Activated CD4-positive, alpha-beta T cell treated with anti-CD3 and anti-CD28 coated beads, Interleukin-2, amount 50 U/mL, for 48 hours (primary cell): ENCODE data around the gene SLC25A41.
"Not testable (repeated sequence)": the region's sequence is repeated elsewhere in the genome, so short reads cannot be mapped to it uniquely, and the experiment has no call there.

Experiments used
- DNase-seq, 2 experiments: peaks; one replicate each; pipeline ENCODE4 v3.0.0-alpha.2; 2020

SLC25A41 gene

DNA sequence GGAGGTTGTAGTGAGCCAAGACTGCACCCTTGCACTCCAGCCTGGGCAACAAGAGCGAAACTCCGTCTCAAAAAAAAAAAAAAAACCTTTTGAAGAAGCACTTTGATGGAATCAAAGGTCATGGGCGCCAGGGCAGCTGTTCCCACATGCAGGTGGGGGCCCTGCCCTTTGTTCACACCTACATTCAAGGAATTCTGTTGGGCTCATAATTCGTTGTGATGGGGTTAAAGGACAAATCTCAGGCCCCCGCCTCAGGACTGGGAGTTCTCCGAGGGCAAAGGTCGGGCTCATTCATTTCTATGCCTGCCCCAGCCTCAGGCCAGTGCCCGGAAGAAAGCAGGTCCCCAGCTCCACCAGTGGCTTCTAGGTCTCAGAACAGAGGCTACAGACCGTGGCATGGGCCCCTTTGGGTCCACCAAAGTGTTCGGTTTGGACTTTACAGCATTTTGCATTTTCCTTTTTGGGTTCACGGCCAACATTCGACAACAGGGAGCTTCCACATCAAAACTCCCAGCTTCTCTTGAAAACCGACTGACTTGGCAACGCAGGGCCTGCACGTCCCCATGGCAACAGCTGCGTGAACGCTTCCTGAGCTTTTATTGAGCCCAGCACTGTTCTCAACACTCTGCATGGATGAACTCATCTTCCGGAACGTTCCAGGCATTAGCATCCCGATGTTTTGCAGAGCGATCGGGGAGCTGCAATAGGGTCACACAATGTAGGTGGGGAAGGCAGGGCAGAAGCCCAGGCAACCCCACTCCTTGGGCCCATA is 30.5 kb downstream of the SLC25A41 start:
- no peak for DNase-seq

DNA sequence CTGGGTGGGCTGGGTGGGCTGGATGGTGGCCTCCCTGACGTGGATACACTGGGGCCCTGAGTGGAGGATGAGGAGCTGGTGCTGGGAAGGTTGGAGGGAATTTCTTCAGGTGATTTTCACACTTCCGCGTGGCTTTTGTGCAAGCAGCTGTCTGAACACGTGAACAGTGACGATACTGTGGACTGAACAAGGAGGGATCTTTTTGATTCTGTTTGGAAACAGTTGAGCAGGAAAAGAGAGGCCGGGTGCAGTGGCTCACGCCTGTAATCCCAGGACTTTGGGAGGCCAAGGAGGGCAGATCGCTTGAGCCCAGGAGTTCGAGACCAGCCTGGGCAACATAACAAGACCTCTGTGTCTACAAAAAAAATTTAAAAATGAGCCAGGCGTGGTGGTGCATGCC is 31.5 kb downstream of the SLC25A41 start:
- no peak for DNase-seq

DNA sequence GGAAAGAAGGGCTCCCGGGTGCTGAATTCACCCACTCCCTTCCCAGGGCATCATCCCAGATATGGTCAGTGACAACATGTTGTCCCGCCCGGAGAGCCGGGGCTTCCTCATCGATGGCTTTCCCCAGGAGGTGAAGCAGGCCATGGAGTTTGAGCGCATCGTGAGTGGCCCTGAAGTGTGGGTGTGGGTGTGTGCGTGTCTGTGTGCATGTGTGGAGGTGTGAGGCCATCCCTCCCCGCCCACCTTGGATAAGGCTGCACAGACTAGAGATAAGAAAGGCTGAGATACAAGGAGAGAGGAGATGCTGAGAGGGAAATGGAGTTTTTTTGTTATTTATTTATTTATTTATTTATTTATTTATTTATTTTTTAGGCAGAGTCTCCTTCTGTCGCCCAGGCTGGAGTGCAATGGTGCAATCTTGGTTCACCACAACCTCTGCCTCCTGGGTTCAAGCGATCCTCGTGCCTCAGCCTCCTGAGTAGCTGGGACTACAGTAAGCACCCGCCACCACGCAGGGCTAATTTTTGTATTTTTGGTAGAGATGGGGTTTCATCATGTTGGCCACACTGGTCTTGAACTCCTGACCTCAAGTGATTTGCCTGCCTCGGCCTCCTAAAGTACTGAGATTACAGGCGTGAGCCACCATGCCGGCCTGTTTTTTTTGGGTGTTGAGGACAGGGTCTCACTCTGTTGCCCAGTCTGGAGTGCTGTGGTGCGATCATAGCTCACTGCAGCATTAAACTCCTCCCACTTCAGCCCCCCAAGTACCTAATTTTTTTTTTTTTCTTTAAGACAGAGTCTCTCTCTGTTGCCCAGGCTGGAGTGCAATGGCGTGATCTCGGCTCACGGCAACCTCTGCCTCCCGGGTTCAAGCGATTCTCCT is 33.3 kb downstream of the SLC25A41 start:
- not testable (repeated sequence) for DNase-seq

GRCh38 chr19:6396305-6396704 is 37.3 kb downstream of the SLC25A41 start:
- no peak for DNase-seq

GRCh38 chr19:6394831-6395230 is 38.7 kb downstream of the SLC25A41 start:
- no peak for DNase-seq

DNA sequence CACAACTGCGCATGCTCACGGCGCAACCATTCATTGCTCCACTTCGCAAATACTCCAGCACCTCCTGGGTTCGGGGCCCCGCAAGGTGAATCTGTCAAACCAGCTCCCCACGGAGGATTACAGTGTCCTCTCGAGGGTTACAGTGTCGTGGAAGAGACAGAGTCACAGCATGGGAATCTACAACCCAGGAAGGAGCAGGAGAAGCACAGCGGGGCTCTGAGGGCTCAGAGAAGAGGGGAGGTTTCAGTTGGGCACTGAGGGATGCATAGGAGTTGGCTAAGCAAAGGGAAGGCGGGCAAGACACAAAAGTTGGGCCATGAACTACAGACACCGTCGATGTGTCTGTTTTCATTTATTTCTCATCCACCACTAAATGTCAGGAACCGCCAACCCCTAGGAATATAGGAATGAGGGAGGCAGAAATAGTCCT is 39.6 kb downstream of the SLC25A41 start:
- DNase-seq: peak; percentile 79 to 86

GRCh38 chr19:6393074-6393982 is 40.2 kb downstream of the SLC25A41 start, which contains the start of gene GTF2F1:
TSS of gene GTF2F1 (minus strand) at chr19:6393164. CDS start at chr19:6392995, 169 bp downstream.
- peak; percentile 94 to 95 for DNase-seq

- DNase-seq: no peak
Observed at GRCh38 chr19:6392221-6393073, 41.1 kb downstream of the SLC25A41 start.

- no peak for DNase-seq
Observed at GRCh38 chr19:6387372-6387771, 46.2 kb downstream of the SLC25A41 start.

- no peak for DNase-seq
Observed at GRCh38 chr19:6384381-6384780, 49.2 kb downstream of the SLC25A41 start.

DNA sequence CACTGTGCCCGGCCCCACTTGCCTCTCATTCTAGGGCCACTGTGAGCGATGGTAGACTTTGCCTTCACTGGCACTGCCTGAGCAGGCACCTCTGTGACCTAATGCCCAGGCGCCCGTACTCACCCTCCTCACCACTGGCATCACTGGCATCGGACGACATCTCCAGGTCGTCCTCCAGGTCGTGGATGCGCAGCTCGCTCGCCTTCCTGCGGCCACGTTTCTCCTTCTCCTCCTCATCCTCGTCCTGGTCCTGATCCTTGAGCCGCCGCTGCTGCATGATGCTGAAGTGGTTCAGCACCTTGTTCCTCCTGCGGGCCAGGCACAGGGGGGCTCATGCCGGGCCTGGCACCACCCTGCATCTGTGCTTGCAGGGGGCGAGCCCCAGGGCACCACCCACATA is 50.4 kb downstream of the SLC25A41 start:
- no peak for DNase-seq

- no peak for DNase-seq
Observed at GRCh38 chr19:6381030-6381750, 52.4 kb downstream of the SLC25A41 start.

- DNase-seq: no peak
Observed at GRCh38 chr19:6379744-6380143, 53.8 kb downstream of the SLC25A41 start.

DNA sequence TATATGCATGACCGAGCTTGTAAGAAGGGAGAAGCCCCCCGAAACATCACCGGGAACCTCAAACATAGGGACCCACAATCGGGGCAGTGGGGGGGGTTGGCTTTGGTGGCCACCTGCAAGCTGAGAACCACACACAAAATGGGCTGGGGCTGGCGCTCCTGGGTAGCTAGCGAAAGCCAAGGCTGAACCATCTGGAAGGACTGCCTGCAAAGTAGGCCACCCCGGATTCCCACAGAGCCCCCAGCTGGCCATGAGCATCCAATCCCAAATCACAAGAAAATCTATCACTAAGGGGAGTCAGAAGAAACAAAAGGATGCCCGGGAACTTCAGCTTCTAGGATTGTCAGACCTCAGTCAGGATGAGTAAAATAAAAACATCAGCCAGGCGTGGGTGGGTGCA is 55.1 kb downstream of the SLC25A41 start:
- no peak for DNase-seq

- DNase-seq: no peak
Observed at GRCh38 chr19:6378041-6378440, 55.5 kb downstream of the SLC25A41 start.

DNA sequence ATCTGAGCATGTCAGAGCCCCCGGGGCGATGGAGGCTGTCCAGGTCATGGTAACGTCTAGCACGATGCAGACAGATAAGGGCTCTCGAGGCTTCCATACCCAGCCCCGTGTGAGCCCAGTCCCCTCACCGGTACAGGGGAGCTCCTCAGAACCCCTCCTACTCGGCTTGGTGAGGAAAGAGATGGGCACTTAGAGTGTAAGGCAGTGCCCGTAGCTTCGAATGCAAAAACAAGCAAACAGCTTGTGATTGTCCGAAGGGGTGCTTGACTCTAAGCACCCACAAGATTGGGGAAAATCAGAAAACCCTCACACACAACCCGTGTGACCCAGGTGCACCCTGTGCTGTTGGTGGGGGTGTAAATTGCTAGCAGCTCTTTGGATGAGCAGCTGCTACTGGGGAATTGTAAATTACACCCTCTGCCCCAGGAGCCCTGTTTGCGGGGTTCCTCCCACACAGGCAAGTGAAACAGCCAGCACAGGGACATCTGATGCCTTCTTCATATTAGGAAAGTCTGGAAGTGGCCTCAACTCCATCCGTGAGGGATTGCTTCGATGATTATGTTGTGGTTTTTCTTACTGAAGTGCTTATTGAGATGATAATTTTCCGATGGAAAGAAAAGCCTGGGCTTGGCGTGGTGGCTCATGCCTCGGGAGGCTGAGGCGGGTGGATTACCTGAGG is 56.9 kb downstream of the SLC25A41 start:
- DNase-seq: no peak
